GM19452 (cell line): ENCODE data around the gene OR7A10.

ENCODE experiments used
- ATAC-seq: cut with Tn5 transposase; IDR thresholded peaks from one replicate; pipeline ENCODE4 v1.9.1; 2021; ENCODE audit not compliant: unreplicated experiment

Gene OR7A10

GRCh38 chr19:14848822-14849221, at the start of gene OR7A10:
Gene OR7A10 (minus strand): TSS chr19:14848922. CDS start chr19:14841877, 7,045 bp downstream.
- ATAC-seq: no peak

- no peak for ATAC-seq
These were observed 42.1 kb upstream of the OR7A10 start for GRCh38 chr19:14890643-14891379.

GRCh38 chr19:14889994-14890642, 41.4 kb upstream of the OR7A10 start:
- no peak for ATAC-seq

GRCh38 chr19:14886032-14886431, 37.3 kb upstream of the OR7A10 start, which contains the start of gene OR7A17:
Gene OR7A17 (minus strand): TSS chr19:14886132. CDS start chr19:14881355, 4,777 bp downstream.
- ATAC-seq: no peak

GRCh38 chr19:14871619-14872230, 23.0 kb upstream of the OR7A10 start:
- no peak for ATAC-seq

GRCh38 chr19:14868497-14868896, 19.8 kb upstream of the OR7A10 start:
- ATAC-seq: no peak

GRCh38 chr19:14843578-14843977, 5.1 kb downstream of the OR7A10 start:
- ATAC-seq: no peak

- ATAC-seq: no peak
These were observed 5.6 kb downstream of the OR7A10 start for GRCh38 chr19:14843169-14843568.

GRCh38 chr19:14840206-14840605, 8.5 kb downstream of the OR7A10 start:
- no peak for ATAC-seq

GRCh38 chr19:14837391-14837790, 11.3 kb downstream of the OR7A10 start:
- no peak for ATAC-seq

GRCh38 chr19:14835011-14835410, 13.7 kb downstream of the OR7A10 start, which contains the start of the genes OR7A5 and OR7C1:
Gene OR7A5 (minus strand): TSS chr19:14835185. CDS start chr19:14828241, 6,944 bp downstream.
Gene OR7C1 (minus strand): TSS chr19:14835185. CDS start chr19:14800136, 35,049 bp downstream.
- no peak for ATAC-seq

GRCh38 chr19:14830702-14831101, 18.0 kb downstream of the OR7A10 start:
- ATAC-seq: no peak

- no peak for ATAC-seq
These were observed 22.7 kb downstream of the OR7A10 start for GRCh38 chr19:14826006-14826405.

GRCh38 chr19:14821937-14822336, 26.8 kb downstream of the OR7A10 start:
- no peak for ATAC-seq

- ATAC-seq: no peak
These were observed 30.1 kb downstream of the OR7A10 start for GRCh38 chr19:14818588-14818987.

- ATAC-seq: no peak
These were observed 31.7 kb downstream of the OR7A10 start for GRCh38 chr19:14817052-14817451.

- no peak for ATAC-seq
These were observed 33.6 kb downstream of the OR7A10 start for GRCh38 chr19:14814982-14815652.

- no peak for ATAC-seq
These were observed 39.3 kb downstream of the OR7A10 start for GRCh38 chr19:14809272-14810057.

GRCh38 chr19:14804765-14805164, 44.0 kb downstream of the OR7A10 start:
- no peak for ATAC-seq

- ATAC-seq: no peak
These were observed 50.0 kb downstream of the OR7A10 start for GRCh38 chr19:14798760-14799159.
